Measurements from ENCODE around the gene TMED9. TPM values are rescaled to one million over a fixed set of nuclear protein-coding genes. Genes with fewer than 3 reads are reported as not detected.

Gene TMED9
- total and polyA plus RNA-seq, 2 donors (not counting 3 experiments of a cell fraction or from before 2014, with no cell fraction given): 291 to 331 TPM

DNA sequence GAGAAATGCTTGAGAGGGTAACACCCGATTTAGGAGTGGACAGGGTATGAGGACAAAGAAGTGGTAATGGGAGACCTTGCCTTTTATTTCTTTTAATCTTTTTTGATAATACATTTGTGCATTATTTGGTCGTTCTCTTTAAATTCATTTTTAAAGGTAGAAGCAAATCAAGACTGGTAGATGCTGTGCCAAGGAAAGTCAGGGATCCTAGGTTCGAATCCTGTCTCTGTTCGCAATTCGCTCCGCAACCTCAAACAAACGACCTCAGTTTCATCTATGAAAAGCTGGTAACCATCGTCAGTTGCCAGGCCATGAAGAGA, 353 bp upstream of the TMED9 start:
- Histone ChIP-seq H3K4me1 (ENCODE audit: control insufficient read depth, extremely low read depth, insufficient read depth, low read length) (peaks cover 9% of the 10 kb centered on the region), H3K27me3 (ENCODE audit: control insufficient read depth in 2 of 2, insufficient read depth in 2 of 2, low read length in 2 of 2) (peaks cover 13 to 33% of the 10 kb centered on the region in 2 experiments), H3K9me3 (replicated peaks; ENCODE audit: control insufficient read depth, insufficient read depth, low read length) (no peaks in the 10 kb centered on the region), H3K9me1 (replicated peaks; ENCODE audit: control insufficient read depth, extremely low read depth, insufficient read depth, low read length) (no peaks in the 10 kb centered on the region), H3K79me2 (ENCODE audit: control insufficient read depth, insufficient read depth, low read length) (peaks cover 23% of the 10 kb centered on the region), H3K4me3 (replicated peaks in 1 of 3; ENCODE audit: insufficient read depth in 1 of 3, low read depth in 1 of 3, low read length in 3 of 3) (peak overlapping the region in 2 of 3 experiments; percentile 72 to 90), H3K36me3 (ENCODE audit: control insufficient read depth in 2 of 2, extremely low read depth in 1 of 2, insufficient read depth in 2 of 2, low read length in 2 of 2) (peaks cover 16 to 32% of the 10 kb centered on the region in 2 experiments), H3K9ac (replicated peaks; ENCODE audit: extremely low read depth, insufficient read depth, low read length) (no peak overlapping the region), H3K27ac (ENCODE audit: insufficient read depth, low read depth, low read length) (no peak overlapping the region), H4K20me1 (replicated peaks; ENCODE audit: control insufficient read depth, extremely low read depth, insufficient read depth, low read length) (no peaks in the 10 kb centered on the region), H3K4me2 (ENCODE audit: insufficient read depth, low read length) (peak overlapping the region; percentile 67), H2AFZ (ENCODE audit: low read depth, low read length) (peak overlapping the region; percentile 76)
- intact Hi-C loops (cut with micrococcal nuclease) (loop anchor here (1.0 to 10.0 kb wide), 4 partner anchors 9 to 1207 kb away; partner anchors contain the start of genes B4GALT7, FAM193B, HIGD2A and NOP16), dilution Hi-C loops (cut with MboI; ENCODE audit: extremely low pct_ligation_motif_present, low sequenced_read_pairs) (no loop called here)
- DNase-seq (ENCODE audit: low read depth, low spot score) (no peak), FAIRE-seq (no peak)
- TF ChIP-seq FOS (IDR thresholded peaks at IDR 0.05; ENCODE audit: borderline replicate concordance, insufficient read depth, low read length) (no peak), CTCF (IDR thresholded peaks at IDR 0.05; ENCODE audit: extremely low read depth in 1 of 2, insufficient read depth in 1 of 2, low read depth in 1 of 2, low read length in 2 of 2) (no peak), GATA2 (IDR thresholded peaks at IDR 0.05; ENCODE audit: insufficient read depth, insufficient read length, low read depth, low read length) (no peak), JUN (IDR thresholded peaks at IDR 0.05; ENCODE audit: borderline replicate concordance, insufficient read depth, insufficient read length, low read depth) (no peak), POLR2A (IDR thresholded peaks at IDR 0.05; ENCODE audit: low read depth, low read length) (no peak), POLR2AphosphoS5 (IDR thresholded peaks at IDR 0.05; ENCODE audit: insufficient read depth, low read depth, low read length) (no peak), EZH2 (IDR thresholded peaks at IDR 0.05; ENCODE audit: borderline replicate concordance, low read depth, low read length, severe bottlenecking) (no peak), MYC (IDR thresholded peaks at IDR 0.05; ENCODE audit: low read depth, low read length) (no peak)
- TF ChIP-seq, protein P1, sequence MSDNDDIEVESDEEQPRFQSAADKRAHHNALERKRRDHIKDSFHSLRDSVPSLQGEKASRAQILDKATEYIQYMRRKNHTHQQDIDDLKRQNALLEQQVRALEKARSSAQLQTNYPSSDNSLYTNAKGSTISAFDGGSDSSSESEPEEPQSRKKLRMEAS (IDR thresholded peaks at IDR 0.05; ENCODE audit: insufficient read depth, insufficient read length): no peak
- ChIA-PET CTCF (interaction anchor here (1.0 to 3.2 kb wide), 3 partner anchors 16 to 45 kb away, joined by 3 to 15 read pairs (median 5); no protein-coding TSS in a partner anchor), POLR2A (no interaction called here)
- no TSS peak for BruUV-seq (replicated peaks)
